Stimulated activated CD4-positive, alpha-beta T cell treated with anti-CD3 and anti-CD28 coated beads, Interleukin-12 subunit alpha, Interleukin-12 subunit beta, amount 100 ng/mL, for 4 hours (primary cell): ENCODE data around the gene NEMP1.
A peak's percentile ranks its signal among the peaks of the same experiment; 100 is the strongest.

ENCODE experiments used
- DNase-seq: peaks from one replicate; pipeline ENCODE4 v3.0.0-alpha.2; 2020

The NEMP1 gene

DNA sequence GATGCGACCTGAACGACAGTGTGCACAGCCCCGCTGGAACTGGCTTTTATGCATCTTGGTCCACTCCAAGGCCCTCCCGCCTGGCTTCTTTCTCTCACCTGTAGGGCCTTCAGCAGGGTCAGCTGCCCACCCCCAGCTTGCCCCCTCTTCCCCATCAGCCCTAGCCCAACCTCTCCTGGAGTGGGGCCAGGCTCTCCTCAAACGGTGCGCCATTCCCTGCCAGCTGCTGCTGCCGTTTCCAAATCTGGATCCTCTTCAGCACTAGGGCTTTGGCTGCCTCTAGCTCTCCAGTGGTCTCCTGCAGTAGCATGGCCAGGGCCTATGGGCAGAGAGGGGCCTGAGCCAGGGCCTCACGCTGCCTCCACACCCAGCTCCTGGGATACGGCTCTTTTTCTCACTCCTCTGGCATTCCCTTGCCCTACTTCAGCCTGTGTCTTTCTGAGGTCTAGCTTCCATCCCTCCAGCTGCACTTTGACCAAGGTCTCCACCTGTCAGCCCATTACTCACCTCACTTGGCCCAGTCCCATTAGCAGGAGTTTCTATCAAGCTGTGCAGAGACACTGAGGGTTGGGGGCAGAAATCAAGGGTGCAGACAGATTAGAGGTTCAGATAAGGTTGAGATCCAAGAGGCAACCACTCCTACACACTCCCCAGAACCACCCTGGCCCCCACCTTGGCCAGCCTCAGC lies 27.6 kb upstream of the NEMP1 start:
- no peak for DNase-seq

DNA sequence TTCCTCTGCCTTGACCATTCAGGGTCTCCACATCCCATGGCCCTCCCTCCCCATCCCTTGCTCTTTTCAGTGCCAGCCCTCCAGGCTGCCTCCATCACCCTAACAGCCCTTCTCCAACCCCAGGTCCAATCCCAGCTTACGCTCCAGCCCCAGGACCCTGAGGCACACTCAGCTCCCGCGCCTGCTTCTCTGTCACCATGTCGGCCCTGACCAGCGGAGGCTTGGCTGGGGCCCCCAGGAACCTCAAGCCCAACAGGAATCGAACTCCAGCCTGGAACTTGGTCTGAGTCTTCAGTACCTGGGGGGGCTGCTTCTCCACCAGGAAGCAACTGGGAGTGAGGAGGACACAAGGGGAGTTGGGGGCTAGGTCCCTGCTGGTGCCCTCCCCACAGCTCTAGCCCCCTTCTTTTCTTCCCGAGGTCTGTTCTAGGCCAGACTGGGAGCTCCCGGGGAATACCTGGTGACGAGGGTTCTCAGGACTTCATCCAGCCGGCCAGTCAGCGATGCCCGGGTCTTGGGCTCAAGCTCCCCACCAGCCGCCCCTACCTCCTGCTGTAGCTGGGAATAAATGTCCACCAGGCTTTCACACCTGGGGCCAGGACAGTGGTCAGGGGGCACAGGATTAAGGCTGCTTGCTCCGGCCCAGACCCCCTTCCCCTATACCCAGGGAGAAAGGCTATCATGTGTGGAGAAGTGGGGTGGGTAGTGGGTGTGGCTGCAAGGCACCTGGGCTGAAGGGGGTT lies 26.6 kb upstream of the NEMP1 start:
- no peak for DNase-seq

DNA sequence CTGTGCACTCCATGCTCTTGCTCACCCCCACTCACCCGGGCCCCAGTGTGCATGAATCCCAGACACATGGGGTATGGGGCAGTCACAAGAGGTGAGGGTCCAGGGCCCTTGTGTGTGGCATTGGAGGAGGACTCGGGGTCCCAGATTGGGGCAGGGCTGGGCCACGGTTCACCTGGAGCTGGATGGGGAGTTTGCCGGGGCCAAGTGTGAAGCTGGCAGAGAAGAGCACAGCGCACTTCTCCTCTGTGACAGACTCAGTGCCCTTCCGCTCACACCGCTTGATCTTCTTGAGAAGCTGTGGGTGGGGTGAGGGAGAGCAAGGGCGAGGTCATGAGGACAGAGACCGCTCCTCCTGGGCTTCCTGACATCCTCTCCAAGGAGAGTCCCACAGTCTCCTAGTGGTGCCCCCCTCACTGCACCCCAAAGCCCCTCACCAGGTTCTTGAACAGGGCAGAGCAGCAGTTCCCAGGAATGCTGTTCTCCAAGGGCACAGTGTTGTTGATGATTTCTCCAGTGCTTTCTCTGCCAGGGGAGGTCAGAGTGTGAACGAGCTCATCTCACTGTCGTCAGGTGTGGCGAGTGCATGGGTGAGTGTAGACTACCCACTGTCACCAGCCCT lies 25.8 kb upstream of the NEMP1 start:
- DNase-seq = no peak

DNA sequence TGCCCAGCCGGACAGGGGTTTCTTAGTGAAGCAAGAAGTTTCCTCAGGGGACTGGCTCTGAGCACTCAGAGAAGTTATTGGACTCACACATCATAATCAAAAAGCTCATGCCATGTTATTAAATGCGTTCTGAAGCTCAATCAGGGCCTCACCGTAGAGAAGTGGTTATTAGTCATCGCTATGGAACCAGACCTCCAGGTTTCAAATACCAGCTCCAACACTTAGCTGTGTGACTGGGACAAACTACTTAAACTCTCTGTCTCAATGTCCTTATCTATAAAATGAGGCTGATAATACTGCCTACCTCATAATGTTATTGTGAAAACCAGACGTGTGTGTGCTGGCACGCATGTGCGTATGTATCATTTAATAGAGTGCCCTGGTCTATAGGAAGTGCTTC lies 25.3 kb upstream of the NEMP1 start:
- DNase-seq = no peak

DNA sequence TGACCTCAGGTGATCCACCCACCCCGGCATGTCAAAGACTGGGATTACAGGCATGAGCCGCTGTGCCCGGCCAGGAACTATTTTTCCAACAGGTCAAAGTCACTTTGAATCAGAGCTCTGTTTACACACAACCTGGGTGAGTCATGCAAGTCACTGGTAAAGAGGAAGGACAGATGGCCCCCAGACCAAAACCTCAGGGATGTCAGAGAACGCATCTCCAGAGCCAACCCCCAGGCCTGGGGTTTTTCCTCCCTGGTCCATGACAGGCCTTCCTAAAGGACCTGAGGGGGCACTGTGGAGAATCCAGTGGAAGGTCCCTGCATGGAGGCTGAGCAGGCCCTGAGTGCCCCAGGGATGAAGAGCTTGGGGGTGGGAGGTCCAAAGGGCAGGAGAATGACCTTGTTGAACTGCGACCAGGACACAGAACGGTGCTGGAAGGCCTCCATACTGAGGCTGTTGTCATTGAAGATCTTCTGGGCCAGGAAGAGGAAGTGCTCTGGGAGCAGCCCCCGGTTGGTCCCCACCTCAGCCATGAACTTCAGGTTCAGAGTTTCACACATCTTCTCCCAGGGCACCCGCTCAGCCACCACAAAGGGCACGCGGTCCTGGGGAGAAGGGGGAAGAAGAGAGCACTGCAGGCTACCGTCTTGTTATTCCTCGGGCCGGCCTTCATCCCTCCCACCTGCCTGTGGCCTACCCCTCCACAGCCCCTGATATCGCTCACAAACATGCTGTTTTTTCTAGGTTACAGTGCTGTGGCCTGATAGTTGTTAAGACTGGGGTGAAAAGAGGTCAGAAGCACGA lies 23.5 kb upstream of the NEMP1 start:
- no peak for DNase-seq

DNA sequence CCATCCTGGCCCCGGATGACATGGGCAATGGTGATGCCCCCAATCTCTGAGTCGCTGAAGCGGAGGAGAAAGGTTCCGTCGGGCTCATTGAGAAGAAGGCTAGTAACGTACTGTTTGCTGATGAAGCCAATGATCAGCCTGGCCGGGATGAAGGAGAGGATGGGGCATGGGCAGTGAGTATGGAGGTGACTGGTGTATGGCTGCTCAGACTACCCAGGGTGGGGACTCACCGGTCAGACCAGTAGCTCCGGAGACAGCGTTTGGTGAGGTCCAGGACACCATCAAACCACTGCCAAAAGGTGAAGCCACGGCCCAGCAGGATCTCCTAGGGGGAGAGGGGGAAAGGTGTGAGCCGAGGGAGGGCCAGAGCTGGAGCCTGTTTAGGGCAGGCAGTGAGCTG lies 21.2 kb upstream of the NEMP1 start:
- DNase-seq = no peak

DNA sequence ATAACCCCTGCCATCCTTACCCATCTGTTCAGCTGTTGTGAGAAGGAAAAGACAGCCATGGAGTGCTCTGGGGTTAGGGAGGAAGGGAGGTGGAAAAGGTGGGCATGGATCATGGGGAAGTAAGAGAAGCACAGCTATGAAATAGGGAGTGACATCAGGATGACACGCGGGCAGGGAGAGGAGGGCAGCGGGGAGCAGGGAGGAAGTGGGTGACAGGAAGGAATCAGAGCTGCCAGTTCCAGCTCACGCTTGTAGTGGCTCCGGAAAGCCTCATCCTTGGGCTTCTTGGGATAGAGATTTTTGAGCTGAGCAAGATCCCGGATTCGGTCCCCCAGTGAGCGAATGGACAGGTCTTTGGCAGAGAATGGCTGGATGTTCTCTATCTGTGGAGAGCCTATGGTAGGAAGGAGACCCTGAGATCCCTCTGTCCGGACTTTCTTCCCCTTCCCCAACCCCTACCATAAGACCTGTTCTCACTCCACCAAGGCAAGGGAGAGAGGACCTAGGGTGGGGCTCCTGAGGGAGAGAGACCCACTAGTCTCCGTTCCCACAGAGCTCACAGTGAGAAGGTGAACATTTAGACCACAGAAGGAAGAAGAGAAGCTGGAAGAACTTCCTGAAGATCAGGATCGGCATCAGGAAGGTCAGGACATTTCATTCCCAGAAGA lies 20.6 kb upstream of the NEMP1 start:
- DNase-seq = no peak

DNA sequence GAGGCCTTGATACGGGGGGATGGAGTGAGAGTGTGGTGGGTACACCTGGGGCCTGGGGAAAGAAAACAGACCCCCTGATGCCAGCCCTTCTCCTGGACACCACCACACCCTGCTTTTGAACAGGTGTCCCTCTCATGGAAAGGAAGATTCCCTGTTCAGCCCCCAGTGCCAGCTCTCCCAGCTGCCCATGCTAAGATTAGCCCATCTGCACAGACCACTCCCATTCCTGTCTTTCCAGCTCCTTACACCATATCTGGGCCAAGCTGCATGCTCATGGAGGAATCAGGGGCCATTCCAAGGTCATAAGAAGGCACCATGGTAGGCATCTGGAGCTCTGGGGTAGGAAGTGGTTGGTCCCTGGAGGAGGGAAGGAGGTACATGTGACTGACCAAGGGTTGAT lies 20.0 kb upstream of the NEMP1 start:
- no peak for DNase-seq

DNA sequence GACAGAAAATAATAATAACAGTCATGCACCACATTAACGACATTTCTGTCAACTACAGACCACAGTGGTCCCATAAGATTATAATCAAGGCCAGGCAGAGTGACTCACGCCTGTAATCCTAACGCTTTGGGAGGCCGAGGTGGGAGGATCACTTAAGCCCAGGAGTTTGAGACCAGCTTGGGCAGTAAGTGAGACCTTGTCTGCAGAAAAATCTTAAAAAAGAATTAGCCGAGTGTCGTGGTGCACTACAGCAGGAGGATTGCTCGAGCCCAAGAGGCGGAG lies 18.9 kb upstream of the NEMP1 start:
- no peak for DNase-seq

DNA sequence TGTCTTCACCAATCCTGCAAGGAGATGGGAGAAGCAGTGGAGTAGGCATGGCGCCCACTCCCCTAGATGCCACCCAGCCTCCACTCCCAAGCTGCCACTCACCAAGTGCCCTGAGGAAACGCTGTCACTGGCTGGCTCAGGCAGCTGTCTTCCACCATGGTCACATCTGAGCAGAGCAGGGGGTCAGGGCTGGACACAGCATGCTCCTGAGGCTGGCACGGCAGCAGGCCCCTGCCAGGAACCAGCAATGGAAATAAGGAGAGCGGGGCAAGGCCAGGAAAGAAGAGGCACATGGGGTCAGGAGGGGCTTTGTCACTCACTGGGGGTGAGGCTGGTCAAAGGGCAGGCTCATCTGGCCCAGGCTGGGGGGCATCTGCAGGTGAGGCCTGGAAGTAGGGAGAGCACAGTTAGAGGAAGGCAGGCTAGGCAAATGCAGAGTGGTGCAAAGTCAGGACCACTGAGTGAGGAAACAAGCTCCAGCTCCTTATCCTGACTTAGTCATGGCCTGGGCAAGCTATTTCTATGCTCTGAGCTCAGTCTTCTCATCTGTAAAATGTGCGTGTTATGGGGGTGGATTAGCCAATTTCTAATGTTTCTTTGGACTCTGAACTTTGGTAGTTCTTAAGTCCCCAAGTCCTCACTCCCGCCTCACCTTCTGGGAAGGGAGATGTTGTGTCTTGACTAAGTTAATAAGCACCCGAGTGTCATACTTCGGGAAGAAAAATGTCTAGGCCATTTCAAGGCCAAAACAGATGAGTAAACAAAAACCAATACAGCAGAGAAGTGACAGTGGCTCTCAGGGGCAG lies 18.4 kb upstream of the NEMP1 start:
- no peak for DNase-seq

DNA sequence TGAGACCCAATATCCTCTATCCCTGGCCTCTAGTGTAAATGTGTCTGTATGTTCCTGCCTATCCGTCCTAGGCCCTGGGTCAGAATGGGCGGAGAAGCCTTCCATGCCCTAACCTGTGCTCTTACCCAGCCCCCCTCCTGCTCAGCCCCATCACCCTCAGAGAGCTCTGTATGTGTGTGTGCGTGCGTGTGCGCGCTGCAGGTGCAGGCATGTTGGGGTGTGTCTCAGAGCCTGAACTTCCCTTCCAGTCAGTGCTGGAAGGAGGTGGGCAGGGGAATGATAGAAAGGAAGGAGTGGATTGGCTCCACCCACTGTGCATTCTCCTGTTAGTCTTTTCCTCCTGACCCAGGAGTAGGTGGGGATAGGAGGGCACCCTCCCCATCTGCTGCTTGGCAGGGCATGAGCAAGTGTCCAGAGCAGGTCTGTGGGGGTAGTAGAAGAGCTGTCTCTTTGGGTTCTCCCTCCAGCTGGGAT lies 17.5 kb upstream of the NEMP1 start:
- no peak for DNase-seq

DNA sequence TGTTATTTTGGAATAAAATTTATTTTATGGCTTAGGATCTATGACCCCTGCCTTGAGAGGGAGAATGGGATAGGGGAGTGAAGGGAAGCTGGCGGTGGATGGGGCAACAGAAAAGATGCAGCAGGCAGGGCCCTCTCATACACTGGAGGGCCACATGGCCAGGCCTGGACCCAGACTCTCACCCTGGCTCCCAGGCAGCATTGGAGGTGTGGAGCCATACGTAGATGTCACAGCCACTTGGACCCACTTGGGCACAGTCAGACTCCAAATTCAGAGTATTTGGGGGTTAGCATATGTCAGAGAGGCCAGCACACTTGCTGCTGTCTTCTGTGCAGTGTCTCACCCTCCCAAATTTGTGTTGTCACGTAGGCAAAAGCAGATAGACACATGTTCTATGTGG lies 16.8 kb upstream of the NEMP1 start:
- no peak for DNase-seq

DNA sequence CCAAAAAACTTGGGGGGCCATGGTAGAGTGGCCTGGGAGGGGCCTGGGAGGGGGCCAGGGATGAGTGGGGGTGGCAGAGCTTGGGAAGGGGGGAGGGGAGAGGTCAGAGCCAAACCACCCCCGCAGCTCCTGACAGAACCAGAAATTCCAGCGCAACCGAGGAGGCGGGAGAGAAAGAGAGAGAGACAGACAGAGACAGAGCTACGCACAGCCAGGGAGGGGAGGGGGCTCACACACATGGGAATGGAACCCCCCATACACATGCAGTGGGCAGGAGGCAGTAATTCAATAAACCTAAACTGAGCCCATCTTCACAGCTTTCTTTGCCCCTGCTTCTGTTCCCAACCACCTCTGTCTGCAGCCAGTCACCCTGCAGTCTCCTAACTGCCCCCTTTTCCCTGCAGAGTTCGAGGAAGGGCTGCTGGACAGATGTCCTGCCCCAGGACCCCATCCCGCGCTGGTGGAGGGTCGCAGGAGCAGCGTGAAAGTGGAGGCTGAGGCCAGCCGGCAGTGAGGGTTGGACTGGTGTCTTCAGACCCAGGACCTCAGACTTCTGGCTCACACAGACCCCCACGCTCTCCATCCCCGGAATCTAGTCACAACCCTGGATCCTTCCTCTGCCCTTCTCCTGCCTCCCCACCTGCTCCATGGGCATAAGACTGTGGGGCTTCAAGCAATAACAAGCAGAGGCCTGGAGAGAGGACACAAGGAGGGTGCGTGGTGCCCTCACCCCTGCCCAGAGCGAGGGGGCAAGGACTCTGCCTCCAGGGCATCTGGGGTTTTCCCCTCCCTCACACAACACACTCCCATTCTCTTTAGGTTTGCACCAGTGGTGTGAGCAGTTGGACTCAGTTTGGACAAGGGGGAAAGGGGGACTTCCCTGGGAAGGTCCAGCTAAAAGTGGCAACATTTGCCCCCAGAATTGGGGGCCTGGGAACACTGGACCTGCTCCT lies 15.9 kb upstream of the NEMP1 start:
- no peak for DNase-seq

DNA sequence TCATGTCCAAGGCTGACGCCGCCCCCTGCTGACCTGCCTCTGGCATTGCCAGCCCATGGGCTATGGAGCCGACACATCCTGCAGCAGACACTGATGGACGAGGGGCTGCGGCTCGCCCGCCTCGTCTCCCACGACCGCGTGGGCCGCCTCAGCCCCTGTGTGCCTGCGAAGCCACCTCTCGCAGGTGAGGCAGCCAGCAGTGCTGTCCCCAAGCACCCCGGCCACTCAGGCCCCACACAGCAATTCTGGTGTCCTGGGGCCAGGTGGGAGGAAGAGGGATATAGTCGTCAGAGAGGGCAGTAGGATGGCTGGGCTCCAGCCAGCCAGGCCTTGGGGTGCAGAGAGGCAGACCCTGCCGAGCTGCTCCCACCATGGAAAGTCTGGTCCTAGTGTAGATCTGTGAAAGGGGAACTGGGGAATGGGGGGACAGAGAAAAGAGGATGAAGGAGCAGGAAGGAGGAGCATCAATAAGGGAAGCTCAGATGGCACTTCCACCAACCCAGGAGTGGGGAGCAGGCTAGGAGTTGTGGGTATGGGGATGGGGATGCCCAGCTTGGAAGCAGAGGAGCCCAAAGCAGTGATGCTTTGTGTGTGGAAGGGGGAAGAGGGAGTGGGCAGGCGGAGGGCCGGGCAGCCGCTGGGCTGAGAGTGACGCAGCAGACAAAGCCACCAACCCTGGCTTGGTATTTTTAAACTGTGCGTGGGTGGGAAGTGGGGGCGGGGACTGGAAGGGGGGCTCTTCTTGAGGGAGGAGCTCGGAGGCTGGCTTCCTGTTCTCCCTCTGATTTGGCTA lies 15.0 kb upstream of the NEMP1 start:
- DNase-seq = peak; percentile 77

DNA sequence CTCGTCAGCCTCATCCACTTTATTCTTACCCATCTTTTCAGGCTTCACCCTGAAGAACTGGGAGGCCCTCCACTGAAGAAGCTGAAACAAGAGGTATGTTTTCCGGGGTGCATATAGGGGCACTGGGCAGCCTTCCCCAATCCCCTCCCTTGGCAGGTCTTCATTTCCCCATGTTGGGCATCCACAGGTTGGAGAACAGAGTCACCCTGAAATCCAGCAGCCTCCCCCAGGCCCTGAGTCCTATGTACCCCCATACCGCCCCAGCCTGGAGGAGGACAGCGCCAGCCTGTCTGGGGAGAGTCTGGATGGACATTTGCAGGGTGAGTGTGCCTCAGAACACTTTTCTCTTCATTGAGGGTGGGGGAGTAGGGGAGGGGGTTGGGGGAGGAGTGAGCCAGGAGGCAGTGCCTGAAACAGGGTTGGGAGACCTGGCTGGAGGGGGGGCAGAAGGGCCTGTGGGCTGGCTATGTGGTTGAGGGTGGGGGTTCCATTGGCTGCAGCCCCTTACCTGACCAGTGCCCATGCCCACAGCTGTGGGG lies 14.4 kb upstream of the NEMP1 start:
- no peak for DNase-seq

DNA sequence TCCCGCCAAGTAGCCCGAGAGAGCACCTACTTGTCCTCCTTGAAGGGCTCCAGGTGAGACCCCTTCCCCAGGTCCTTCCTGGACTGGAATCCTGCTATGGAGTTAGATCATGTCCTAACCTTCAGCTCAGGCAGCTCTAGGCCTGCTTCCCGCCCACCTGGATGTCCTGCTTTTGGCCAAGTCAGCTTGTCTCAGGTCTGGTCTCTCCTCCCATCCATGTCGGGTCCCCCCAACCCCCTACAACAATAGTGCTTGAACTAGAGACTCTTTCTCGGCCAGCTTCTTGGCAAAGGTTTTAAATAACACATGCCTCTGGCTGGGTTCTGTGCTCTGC lies 13.9 kb upstream of the NEMP1 start:
- no peak for DNase-seq

DNA sequence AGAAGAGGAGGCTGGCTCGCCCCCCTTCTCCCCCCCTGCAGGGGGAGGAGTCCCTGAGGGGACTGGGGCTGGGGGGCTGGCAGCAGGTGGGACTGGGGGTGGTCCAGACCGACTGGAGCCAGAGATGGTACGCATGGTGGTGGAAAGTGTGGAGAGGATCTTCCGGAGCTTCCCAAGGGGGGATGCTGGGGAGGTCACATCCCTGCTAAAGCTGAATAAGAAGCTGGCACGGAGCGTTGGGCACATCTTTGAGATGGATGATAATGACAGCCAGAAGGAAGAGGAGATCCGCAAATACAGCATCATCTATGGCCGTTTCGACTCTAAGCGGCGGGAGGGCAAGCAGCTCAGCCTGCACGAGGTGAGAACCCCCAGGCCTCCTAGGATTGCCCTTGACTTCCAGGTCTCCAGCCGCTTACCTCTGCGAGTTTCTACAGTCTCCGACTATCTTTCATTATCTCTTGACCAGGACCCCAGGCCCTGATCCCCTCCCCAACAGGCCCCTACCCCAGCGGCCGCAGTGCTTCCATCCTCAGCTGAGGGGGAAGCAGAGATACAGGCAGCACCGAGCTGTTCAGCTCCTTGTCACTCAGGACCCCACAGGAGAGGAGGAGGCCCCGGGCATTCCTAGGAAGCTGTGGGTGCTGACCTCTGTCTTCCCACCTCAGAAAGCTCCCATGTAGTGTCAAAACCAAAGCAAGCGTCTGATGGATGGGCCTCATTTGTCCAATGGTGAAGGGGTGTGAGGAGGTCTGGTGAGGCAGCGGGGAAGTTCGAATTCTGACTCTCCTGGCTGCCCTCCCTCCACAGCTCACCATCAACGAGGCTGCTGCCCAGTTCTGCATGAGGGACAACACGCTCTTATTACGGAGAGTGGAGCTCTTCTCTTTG lies 13.3 kb upstream of the NEMP1 start:
- DNase-seq = no peak

DNA sequence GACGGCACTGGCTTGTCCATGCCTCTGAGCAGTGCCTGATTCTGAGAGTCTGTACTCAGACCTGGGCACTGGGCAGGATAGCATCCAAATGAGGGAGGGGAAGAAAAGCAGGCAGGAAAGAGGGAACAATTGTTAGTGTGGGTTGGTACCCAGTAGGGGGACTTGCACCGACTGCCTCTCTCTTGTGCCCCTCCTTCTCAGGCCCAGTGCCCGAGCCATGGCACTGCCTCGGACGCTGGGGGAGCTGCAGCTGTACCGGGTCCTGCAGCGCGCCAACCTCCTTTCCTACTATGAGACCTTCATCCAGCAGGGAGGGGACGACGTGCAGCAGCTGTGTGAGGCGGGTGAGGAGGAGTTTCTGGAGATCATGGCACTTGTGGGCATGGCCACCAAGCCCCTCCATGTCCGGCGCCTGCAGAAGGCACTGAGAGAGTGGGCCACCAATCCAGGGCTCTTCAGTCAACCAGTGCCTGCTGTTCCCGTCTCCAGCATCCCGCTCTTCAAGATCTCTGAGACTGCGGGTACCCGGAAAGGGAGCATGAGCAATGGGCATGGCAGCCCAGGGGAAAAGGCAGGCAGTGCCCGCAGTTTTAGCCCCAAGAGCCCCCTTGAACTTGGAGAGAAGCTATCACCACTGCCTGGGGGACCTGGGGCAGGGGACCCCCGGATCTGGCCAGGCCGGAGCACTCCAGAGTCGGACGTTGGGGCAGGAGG lies 12.5 kb upstream of the NEMP1 start:
- DNase-seq = no peak
